SK-N-MC (cell line): ENCODE results near the gene MYLK3.

Source experiments
- EZH2 ChIP-seq: fragments of 200-600 bp; sonication (generic); IDR thresholded peaks from one replicate; pipeline ENCODE4 v1.6.1; 2017; ENCODE audit warnings: antibody characterized with exemption
- POLR2AphosphoS5 ChIP-seq: IDR thresholded peaks from 2 replicates; pipeline ENCODE4 v1.6.1; 2012; ENCODE audit warnings: mild to moderate bottlenecking, low read depth, low read length, borderline replicate concordance

DNA sequence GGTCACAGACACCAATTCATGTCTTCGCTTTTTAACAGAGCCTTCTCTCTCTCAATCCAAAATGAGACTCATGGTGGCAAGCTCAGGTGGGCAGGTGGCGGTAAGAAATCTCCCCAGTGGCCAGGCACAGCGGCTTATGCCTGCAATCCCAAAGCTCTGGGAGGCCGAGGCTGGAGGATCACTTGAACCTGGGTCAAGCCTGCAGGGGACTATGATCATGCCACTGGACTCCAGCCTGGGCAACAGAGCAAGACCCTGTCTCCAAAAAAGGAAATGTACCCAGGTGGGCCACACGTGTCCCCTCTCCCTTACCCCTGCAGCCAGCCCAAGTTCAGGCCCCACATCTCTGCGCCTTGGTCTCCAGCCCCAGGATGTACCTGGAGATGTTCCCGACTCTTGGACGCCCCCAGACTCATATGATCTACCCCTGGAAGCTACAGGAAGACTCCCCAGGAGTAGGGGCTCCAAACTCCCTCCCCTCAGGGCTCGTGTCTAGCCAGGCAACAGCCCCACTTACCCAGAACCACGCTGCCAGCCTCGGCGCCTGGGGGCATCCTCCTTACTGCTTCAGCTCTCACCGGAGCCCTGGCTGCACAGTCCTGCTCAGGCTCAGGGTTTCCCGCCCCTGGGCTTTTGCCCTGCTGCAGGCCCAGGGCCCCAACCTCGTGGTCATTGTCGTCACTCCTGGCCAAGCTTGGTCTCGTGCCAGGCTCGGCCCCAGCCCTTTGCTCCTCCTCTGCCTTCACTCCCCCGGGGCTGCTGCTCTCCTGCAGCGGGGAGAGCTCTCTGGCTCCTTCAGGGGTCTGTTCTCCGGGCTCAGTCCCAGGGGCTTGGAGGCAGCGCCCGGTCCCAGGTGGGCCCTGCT, 16.2 kb downstream of the MYLK3 start:
- no peak for TF ChIP-seq POLR2AphosphoS5
- TF ChIP-seq EZH2 = no peak
